HG02678 (cell line): ENCODE data around the gene ALDH3B1.

Source experiments
- ATAC-seq: cut with Tn5 transposase; IDR thresholded peaks from one replicate; pipeline ENCODE4 v1.9.1; 2021; ENCODE audit warnings: mild to moderate bottlenecking, moderate library complexity; ENCODE audit not compliant: unreplicated experiment

Gene ALDH3B1

DNA sequence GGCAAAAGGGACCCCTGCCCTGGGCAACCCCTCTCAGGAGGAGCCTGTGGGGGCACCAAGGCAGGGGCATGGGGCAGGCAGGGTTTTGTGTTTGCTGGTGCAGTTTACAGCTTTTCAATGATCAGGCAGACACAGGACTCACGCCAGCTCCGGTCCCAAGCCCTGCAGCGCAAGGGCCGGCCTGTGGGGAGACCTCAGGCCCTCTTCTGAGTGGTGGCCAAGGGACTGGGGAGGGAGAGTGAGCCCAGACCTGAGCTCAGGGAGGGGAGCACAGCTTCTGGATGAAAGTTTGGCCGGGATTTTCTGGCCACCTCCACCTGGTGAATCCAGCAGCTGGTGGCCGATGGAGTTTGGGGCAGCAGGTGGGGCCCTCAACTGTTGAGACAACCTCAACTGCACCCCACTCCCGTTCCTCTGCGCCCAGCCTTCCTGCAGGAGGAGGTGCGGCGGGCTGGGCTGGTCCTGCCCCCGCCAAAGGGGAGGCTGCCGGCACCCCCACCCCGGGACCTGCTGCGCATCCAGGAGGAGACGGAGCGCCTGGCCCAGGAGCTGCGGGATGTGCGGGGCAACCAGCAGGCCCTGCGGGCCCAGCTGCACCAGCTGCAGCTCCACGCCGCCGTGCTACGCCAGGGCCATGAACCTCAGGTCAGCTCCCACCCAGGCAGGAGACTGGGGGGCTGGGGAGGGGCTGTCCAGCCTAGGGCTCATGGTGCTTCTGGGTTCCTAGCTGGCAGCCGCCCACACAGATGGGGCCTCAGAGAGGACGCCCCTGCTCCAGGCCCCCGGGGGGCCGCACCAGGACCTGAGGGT lies 32.3 kb downstream of the ALDH3B1 start:
- ATAC-seq: no peak

DNA sequence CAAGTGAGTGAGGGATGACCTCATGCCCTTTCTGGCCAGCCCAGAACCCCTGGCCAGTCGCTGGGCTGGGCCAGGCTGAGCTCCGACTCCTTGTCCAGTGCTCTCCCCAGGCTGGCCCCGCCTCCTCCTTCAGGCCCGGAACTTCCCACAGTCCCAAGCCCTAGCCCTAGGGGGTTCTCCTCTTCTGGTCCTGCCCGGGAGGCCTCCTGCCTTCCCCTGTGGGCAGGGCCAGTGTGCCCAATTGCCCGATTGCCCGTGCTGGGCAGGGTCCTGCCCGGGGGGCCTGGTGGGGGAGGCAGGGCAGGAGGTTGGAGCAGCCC lies 32.9 kb downstream of the ALDH3B1 start:
- no peak for ATAC-seq

DNA sequence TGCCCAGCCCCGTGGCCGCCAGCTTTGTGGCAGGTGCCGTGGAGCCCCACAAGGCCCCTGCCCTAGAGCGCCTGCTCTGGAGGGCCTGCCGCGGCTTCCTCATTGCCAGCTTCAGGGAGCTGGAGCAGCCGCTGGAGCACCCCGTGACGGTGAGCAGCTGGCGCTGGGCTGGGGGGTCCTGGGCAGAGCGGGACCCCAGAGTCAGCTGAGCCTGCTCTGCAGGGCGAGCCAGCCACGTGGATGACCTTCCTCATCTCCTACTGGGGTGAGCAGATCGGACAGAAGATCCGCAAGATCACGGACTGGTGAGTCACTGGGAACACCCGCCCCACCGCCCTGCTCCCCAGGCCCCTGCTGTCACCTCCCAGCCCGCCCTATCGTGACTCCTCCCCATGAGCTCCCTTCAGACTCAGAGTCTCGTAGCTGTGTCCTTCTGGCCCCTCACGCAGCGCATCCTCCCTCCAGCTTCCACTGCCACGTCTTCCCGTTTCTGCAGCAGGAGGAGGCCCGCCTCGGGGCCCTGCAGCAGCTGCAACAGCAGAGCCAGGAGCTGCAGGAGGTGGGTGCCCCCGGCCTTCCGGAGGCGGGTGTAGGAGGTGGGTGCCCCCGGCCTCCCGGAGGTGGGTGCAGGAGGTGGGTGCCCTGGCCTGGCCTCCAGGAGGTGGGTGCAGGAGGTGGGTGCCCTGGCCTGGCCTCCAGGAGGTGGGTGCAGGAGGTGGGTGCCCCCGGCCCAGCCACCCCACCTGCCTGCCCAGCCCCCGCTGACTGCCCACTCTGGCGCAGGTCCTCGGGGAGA lies 33.4 kb downstream of the ALDH3B1 start:
- ATAC-seq: no peak

DNA sequence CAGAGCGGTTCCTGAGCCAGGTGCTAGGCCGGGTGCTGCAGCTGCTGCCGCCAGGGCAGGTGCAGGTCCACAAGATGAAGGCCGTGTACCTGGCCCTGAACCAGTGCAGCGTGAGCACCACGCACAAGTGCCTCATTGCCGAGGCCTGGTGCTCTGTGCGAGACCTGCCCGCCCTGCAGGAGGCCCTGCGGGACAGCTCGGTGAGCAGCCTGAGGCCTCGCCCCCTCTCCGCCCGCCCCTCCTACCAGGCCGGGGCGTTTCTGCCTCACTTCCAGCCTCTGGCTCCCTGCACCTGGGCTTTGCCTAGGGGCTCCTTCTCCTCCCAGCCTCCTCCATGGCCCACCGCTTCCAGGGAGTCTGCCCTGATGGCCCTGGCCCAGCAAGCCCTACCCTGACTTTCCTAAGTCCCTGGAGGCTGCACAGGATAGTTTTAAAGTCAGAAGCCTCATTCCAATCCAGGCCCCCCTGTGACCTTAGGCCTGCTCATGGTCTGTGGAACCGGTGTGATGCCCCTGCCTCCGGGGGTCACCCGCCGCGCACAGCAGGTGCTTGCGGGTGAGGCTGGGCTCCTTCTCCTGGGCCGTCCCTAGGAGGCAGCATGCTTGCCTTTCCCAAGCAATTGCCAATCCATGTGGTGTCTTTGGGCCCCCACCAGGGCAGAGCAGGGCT lies 34.2 kb downstream of the ALDH3B1 start:
- ATAC-seq: no peak

DNA sequence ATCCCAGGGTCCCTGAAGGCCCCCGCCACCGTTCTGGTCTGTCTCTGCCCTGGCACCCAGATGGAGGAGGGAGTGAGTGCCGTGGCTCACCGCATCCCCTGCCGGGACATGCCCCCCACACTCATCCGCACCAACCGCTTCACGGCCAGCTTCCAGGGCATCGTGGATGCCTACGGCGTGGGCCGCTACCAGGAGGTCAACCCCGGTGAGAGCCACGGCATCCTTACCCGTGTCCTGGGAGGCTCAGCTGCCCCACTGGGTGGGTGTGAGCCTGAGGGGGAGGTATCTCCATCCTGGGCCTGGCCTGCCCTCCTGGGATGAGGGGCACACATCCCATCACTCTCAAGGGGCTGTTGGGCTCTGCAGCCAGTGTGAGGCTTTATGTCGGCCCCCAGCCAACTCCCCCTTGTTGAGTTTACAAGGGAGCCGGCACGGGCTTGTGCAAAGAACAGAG lies 34.8 kb downstream of the ALDH3B1 start:
- ATAC-seq: no peak

DNA sequence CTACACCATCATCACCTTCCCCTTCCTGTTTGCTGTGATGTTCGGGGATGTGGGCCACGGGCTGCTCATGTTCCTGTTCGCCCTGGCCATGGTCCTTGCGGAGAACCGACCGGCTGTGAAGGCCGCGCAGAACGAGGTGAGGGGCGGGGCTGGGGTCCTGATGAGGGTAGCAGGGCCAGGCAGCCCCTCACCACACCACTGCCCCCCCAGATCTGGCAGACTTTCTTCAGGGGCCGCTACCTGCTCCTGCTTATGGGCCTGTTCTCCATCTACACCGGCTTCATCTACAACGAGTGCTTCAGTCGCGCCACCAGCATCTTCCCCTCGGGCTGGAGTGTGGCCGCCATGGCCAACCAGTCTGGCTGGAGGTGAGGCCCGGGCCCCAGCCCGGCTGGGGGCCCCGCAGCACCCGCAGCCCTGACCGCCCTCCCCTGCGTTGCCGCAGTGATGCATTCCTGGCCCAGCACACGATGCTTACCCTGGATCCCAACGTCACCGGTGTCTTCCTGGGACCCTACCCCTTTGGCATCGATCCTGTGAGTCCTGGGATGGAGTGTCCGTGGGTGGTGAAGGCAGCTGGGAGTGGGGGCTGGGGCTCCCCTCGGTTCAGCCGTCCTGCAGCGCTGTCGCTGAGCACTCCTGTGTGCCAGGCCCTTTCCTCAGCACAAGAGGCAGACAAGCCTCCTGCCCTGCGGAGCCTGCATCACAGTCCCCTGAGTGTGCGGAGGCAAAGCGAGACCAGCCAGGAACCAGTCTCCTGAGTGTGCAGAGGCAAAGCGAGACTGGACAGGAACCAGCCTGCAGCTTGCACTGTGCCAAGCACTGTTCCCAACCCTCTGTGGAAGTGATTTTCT lies 37.5 kb downstream of the ALDH3B1 start:
- no peak for ATAC-seq

DNA sequence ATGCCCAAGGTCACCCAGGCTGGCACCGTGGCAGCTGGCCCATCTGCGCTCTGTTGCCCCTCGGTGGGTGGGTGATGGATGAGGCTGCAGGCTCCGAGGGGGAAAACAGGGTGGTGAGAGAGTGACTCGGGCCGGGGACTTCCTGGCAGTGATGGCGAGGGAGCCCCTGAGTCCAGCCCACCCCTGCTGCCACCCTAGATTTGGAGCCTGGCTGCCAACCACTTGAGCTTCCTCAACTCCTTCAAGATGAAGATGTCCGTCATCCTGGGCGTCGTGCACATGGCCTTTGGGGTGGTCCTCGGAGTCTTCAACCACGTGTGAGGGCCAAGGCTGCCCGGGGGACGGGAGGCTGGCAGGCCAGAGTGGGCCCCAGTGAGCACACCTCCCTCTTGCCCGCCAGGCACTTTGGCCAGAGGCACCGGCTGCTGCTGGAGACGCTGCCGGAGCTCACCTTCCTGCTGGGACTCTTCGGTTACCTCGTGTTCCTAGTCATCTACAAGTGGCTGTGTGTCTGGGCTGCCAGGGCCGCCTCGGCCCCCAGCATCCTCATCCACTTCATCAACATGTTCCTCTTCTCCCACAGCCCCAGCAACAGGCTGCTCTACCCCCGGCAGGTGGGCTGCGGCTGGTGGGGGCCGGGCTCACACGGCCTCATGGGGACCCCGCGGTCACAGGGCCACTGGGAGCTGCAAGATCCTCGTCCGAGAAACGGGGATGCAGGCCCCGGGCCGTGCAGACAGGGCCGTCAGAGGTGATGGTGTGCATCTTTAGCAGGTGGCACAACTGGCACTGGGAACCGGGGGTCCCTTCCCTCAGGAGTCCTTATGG lies 38.8 kb downstream of the ALDH3B1 start:
- ATAC-seq: no peak

DNA sequence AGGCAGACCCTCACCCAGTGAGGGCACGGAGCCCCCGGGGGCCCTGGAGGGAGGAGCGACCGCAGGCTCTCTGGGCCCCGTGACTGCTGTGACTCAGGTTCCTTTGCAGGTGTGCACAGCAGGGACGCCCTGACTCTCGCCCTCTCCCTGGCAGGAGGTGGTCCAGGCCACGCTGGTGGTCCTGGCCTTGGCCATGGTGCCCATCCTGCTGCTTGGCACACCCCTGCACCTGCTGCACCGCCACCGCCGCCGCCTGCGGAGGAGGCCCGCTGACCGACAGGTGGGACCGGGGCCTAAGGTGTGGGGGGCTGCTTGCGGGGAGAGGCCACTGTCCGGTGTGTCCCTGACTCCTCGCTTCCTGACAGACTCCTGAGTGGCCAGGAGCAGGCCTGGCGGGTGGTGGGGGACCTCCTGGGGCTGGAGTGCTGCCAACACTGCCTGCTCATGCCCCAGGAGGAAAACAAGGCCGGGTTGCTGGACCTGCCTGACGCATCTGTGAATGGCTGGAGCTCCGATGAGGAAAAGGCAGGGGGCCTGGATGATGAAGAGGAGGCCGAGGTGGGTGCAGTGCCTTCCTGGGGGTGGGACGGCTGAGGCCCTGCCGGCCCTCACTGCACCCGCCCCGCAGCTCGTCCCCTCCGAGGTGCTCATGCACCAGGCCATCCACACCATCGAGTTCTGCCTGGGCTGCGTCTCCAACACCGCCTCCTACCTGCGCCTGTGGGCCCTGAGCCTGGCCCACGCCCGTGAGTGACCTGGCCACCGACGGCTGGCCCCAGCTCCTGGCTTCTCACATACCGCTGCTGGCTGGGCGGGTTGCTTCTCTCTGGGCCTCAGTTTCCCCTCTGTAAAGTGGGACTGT lies 39.6 kb downstream of the ALDH3B1 start:
- no peak for ATAC-seq

DNA sequence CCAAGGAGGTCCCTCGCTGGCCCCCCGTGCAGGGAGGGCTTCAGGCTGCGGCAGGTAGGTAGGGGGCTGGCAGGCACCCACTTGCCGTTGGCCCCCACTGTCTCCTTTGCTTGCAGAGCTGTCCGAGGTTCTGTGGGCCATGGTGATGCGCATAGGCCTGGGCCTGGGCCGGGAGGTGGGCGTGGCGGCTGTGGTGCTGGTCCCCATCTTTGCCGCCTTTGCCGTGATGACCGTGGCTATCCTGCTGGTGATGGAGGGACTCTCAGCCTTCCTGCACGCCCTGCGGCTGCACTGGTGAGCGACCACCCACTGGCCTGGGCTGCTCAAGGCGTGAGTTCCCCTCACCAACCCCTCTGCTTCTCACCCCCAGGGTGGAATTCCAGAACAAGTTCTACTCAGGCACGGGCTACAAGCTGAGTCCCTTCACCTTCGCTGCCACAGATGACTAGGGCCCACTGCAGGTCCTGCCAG lies 40.3 kb downstream of the ALDH3B1 start:
- no peak for ATAC-seq

DNA sequence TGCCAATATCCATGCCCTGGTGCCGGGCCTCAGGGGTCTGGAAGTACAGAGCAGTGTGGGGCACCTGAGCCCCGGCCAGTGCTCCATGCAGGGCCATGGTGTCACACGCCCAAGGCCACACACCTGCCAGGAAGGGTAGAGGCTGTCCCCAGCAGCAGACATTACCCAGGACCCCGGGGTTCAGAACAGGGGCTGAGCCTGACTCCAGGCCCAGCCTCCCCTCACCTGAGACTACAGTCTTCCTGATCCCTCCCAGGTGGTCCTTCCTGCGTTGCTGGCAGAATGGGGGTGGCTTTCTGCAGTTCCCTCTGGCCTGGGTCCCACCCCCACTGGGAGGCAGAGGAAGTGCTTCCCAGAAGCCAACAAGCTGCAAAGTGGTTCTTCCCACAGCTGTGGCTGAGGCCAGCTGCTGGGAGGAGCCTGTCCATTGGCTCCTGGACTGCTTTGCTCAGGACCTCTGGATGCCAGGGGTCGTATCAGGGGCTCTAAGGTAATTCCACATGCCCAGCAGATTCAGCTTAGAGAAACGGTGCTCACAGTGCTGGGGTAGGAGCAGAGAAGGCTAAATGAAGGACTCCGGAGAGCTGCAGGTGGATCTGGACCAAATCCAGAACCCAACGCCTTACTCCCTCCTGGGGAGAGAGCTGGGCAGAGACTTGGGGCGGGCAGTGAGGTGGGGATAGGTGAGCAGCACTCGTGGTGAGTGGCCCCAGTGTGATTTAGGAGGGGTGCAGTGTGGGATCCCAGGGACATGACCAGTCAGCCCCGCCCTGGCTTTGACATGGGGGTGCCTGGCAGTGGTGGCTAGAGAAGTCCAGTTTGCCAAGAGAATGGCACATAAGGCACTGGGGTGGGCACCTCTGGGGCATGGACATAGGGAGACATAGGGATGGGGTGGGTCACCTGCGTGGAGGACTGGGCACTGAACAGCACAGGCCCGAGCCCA lies 41.3 kb downstream of the ALDH3B1 start:
- no peak for ATAC-seq

DNA sequence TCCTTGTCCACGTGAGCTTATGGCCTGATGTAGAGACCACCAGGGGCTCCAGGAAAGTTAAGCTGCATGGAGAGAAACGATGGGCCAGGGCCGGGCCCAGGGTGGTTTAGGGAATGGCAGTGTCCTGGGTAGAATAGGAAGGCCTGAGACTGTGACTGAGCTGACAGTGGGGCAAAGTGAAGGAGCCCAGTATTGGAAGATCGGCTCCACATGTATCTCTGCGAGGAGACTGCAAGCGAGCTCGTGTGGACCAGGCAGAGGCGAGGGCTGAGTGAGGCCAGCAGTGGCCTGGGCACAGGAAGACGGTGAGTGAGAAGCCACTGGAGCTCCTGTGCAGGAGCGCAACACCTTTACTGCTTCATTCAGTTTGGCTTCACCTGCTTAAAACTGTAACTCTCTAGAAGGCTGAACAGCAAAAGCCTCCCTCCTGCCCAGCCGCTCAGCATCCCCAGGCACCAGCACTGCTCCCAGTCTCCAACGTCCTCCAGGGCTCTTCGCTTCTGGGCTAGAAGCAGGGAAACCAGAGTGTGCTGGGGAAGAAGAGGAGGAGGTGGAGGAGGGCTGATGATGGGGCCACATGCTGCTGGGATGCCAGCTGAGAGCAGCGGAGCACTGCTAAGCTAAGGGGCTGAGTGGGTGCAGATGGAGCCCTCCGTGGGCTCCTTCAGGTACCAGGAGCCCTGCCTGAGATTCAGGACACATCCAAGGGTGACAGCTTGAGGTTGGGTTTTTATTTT lies 42.2 kb downstream of the ALDH3B1 start:
- no peak for ATAC-seq

DNA sequence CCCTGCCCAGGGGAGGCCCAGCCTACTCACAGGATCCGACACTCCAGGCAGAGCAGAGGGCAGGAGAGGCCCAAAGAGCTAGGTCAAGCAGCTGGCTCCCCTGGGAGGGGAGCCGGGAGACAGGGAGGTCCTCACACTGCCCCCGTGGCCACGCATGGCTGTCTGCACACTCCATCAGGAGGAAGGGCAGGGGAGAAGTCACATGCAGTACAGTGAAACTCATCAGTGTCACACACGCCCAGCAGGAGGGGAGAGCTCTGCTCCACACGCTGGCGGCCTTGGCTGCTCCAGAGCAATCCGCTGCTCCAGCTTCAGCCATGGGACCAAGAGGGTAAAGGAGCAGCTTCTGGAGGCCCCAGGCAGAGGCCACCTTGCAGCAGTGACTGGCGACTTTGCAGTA lies 43.0 kb downstream of the ALDH3B1 start:
- ATAC-seq: no peak

DNA sequence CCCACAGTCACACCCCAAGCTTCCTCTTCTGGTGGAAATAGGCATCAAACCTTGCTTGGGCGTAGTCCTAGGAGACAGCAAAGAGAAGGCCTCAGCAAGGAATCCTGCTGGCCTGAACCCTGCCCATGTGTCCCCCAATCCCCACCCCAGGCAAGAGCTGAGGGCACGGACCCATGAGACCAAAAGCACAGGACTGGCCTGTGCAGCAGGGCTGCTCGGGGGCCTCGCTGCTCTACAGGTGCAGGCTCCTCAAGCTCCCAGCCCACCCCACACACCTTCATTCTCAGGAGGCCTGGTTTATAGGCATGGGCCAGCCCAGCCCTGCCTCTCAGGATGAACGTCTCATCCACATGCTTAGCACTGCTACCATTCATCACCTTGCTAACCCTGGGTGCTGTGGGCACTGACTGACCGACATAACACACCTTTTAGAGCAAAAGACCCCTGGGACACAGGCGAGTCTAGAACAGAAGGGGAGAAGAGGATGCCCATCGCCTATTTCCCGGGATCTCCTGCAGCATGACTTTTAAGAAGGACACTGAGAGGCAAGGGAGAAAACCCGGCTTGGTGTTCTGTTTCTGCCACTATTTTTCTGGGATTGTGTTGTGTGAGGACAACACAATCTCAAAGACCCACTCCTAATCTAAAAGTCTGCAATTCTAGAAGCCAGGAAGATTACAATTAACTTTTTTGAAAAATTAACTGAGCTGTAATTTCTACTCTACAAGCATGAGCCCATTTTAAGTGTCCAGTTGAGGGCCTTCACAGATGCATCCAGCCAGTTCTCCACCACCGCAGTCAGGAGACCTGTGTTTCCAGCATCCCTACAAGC lies 44.1 kb downstream of the ALDH3B1 start:
- no peak for ATAC-seq

DNA sequence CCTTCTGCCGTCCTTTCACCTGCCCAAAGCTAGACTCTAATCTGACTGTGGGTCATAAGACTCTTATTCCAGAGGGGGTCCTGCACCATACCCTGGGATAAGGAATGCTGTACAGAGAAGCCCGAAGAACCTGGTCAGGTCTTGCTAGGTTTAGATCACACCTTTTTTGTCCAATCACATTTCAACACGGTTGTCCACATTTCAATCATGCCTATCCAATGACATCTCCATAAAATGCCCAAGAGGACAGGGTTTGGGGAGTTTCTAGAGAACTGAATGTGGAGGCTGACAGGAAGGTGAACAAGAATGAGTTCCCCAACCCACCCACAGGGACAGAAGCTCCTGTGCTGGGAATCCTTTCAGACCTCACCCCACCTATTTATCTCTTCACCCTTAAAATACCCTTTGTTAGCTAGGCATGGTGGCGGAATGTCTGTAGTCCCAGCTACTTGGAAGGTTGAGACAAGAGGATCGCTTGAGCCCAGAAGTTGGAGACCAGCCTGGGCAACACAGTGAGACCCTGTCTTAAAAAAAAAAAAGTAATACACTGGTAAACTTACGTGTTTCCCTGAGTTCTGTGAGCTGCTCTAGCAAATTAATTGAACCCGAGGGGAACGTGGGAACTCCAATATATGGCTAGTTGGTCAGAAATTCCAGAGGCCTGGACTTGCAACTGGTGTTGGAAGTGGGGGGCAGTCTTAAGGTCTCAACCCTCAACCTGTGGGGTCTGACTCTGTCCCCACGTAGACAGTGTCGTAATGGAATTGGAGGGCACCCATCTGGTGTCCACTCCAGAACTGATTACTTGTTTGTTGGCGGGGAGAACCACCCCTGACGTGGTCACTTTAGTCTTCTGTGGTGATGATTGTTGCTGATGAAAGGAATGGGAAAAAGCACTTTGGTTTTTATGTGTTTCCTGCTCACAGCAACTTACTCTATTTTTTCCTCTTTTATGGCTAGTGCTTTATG lies 46.5 kb downstream of the ALDH3B1 start:
- ATAC-seq: no peak

DNA sequence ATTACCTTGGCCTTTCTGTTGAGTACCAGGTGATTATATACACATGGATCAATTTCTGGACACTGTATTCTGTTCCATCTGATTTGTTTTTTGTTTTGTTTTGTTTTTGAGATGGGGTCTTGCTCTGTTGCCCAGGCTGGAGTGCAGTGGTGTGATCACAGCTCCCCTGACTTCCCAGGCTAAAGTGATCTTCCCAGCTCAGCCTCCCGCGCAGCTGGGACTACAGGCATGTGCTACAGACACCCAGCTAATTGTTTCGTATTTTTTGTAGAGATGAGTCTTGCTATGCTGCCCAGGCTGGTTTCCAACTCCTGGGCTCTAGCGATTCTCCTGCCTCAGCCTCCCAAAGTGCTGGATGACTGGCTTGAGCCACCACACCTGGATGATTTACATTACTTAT lies 47.7 kb downstream of the ALDH3B1 start:
- ATAC-seq: no peak
